ENCODE results near the gene GFI1. TPM values are rescaled to one million over a fixed set of nuclear protein-coding genes. Genes with fewer than 3 reads are reported as not detected.
"Not testable (repeated sequence)": the region's sequence is repeated elsewhere in the genome, so short reads cannot be mapped to it uniquely, and the experiment has no call there.

The GFI1 gene
- total RNA-seq, 3 donors from 2014 or later: 2.7 to 7.8 (median 7.7) TPM

DNA sequence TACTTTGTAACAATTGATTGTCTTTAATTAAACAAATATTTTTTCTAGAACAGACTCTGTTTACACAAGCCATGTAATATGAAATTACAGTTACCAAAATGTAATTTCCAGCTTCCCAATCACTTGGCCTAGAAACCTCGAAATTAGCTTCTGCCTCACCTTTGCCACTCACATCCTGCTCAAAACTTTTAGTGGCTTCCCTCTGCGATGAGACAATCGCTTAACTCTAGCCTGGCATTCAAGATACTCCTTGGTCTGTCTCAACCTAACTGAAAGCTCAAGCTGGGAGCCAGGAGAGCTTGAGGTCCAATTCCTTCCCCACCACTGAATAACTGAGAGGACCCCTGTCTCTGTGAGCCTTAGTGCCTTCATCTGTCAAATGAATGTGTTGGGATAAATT lies 42.8 kb downstream of the GFI1 start:
- TF ChIP-seq, protein P1, sequence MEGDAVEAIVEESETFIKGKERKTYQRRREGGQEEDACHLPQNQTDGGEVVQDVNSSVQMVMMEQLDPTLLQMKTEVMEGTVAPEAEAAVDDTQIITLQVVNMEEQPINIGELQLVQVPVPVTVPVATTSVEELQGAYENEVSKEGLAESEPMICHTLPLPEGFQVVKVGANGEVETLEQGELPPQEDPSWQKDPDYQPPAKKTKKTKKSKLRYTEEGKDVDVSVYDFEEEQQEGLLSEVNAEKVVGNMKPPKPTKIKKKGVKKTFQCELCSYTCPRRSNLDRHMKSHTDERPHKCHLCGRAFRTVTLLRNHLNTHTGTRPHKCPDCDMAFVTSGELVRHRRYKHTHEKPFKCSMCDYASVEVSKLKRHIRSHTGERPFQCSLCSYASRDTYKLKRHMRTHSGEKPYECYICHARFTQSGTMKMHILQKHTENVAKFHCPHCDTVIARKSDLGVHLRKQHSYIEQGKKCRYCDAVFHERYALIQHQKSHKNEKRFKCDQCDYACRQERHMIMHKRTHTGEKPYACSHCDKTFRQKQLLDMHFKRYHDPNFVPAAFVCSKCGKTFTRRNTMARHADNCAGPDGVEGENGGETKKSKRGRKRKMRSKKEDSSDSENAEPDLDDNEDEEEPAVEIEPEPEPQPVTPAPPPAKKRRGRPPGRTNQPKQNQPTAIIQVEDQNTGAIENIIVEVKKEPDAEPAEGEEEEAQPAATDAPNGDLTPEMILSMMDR (IDR thresholded peaks at IDR 0.05): no peak
- no peak for ATAC-seq

DNA sequence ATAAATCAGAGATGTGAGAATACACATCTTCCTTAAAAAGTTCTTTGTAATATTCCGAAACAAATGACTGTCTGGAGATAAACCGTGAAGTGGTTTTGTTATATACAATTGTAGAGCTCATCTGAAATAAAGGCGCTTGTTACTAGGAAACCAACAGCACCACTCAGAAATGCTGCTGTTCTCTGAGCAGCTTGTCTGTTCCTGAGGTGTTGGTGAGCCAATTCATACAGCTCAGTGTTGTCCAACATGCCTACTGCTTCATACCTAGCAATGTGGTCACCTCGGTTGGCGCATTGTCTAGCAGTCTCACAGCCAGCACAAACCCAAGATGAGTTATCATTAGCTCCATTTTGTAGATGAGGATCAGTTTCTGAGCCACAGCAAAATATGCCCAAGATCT lies 44.4 kb downstream of the GFI1 start:
- no peaks in the 10 kb centered on the region for H3K4me1 ChIP-seq (ENCODE audit: low read depth)
- DNase-seq: no peak
- H3K36me3 ChIP-seq (ENCODE audit: low read depth): no peaks in the 10 kb centered on the region
- TF ChIP-seq, protein P1 (IDR thresholded peaks at IDR 0.05): no peak
- peak; percentile 57 for ATAC-seq
- no peak overlapping the region for H3K4me3 ChIP-seq
- H3K9me3 ChIP-seq: no peaks in the 10 kb centered on the region
- intact Hi-C loops (cut with DNase I, micrococcal nuclease): no loop called here

More for the DNA sequence above, 42.8 kb downstream of the GFI1 start:
- intact Hi-C loops (cut with DNase I, micrococcal nuclease): no loop called here
- Histone ChIP-seq H3K4me1 (ENCODE audit: low read depth) (no peaks in the 10 kb centered on the region), H3K9me3 (no peaks in the 10 kb centered on the region), H3K36me3 (ENCODE audit: low read depth) (no peaks in the 10 kb centered on the region), H3K4me3 (no peak overlapping the region)
- no peak for DNase-seq

DNA sequence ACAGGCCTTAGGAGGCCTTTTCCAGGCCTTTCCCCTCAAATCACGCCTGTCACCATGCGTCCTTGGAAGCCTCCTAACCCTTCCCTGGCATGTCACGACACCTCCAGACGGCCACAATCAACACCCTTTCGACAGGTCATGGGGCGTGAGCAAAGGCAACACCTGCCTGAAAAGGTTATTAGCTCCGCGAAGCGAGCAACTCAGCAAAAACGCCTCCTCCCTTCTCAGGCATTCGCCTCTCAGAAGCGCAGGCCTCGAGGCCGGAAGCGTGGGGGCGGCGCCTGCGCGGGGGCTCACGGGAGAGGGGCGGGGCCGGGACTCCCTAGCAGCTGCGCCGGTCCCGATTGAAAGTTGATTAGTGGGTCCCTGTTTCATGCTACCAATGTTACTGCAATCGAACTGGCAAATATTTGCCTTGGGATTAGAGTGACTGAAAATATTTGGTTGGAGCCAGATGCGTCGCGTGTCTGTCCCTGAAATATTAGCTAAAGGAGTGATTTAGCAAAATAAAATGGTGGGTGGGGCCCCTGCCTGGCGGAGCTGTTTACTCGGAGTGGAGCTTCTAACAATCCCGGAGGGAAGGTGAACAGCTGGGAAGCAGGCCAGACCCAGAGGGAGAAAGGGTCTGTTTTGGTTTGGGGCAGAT lies 44.9 kb downstream of the GFI1 start:
- peak; percentile 95 for ATAC-seq
- H3K36me3 ChIP-seq (ENCODE audit: low read depth): no peaks in the 10 kb centered on the region
- H3K9me3 ChIP-seq: no peaks in the 10 kb centered on the region
- DNase-seq: peak; percentile 76 to 85 (median 85)
- intact Hi-C loops (cut with DNase I, micrococcal nuclease): no loop called here
- no peak overlapping the region for H3K4me3 ChIP-seq
- TF ChIP-seq, protein P1 (IDR thresholded peaks at IDR 0.05): no peak
- H3K4me1 ChIP-seq (ENCODE audit: low read depth): no peaks in the 10 kb centered on the region

DNA sequence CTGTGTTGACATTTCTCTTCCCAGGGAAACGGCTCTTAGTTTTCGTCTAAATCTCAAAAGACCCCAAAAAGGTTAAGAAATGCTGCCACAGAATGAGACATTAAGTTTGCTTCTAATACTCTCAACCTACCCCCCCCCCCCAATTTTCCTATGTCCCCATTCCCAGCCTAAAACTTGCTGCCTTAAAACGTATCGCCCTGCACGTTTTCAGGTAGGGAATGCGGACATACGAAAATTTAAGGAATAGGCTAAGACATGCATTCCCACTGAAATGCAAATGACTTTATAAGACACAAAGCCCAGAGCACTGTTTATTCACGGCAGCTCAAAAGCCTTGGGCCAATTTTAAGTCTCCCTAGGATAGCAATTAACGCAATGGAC lies 45.4 kb downstream of the GFI1 start:
- H3K4me1 ChIP-seq (ENCODE audit: low read depth): no peaks in the 10 kb centered on the region
- TF ChIP-seq, protein P1 (IDR thresholded peaks at IDR 0.05): no peak
- H3K36me3 ChIP-seq (ENCODE audit: low read depth): no peaks in the 10 kb centered on the region
- DNase-seq: no peak
- H3K9me3 ChIP-seq: no peaks in the 10 kb centered on the region
- intact Hi-C loops (cut with DNase I, micrococcal nuclease): no loop called here
- no peak overlapping the region for H3K4me3 ChIP-seq
- ATAC-seq: no peak

DNA sequence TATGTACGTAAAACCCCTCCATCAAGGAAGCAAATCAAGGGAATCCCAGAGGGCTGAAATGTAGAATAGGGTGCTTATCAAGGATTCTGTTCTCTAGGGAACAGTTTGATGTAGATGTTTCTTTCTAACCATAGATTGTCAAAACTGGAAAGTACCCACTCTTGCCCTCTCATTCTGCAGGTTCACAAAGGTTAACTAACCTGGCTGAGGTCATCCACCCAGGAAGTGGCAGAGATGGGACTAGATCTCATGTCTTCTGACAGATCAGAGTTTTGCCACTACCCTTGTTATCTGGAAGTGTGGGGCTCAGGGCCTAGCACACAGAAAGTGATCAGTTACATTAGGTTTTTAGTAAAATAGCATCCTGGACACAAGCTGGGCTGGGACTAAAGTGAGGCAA lies 47.4 kb downstream of the GFI1 start:
- H3K4me1 ChIP-seq (ENCODE audit: low read depth): no peaks in the 10 kb centered on the region
- ATAC-seq (no peak), DNase-seq (no peak)
- no peaks in the 10 kb centered on the region for H3K36me3 ChIP-seq (ENCODE audit: low read depth)
- TF ChIP-seq, protein P1 (IDR thresholded peaks at IDR 0.05): no peak
- intact Hi-C loops (cut with DNase I, micrococcal nuclease): no loop called here
- H3K9me3 ChIP-seq: no peaks in the 10 kb centered on the region
- no peak overlapping the region for H3K4me3 ChIP-seq

DNA sequence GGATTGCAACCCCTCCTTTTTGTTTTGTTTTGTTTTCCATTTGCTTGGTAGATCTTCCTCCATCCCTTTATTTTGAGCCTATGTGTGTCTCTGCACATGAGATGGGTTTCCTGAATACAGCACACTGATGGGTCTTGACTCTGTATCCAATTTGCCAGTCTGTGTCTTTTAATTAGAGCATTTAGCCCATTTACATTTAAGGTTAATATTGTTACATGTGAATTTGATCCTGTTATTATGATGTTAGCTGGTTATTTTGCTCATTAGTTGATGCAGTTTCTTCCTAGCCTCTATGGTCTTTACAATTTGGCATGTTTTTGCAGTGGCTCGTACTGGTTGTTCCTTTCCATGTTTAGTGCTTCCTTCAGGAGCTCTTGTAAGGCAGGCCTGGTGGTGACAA lies 52.2 kb downstream of the GFI1 start:
- ATAC-seq; H3K36me3 ChIP-seq (ENCODE audit: low read depth); H3K9me3 ChIP-seq; H3K4me3 ChIP-seq; H3K4me1 ChIP-seq (ENCODE audit: low read depth); DNase-seq; intact Hi-C loops (cut with DNase I, micrococcal nuclease): not testable (repeated sequence)

Data from mucosa of descending colon (tissue), 3 donors.